NOMO-1 (cell line): ENCODE measurements around the gene LRRC4C.
"Not testable (repeated sequence)": the region's sequence is repeated elsewhere in the genome, so short reads cannot be mapped to it uniquely, and the experiment has no call there.

Experiments used
- DNase-seq, 2 experiments: peaks; one replicate each; lab custom pipeline; 2025; ENCODE audit not compliant: unreplicated experiment in 2 of 2; lab: John Stamatoyannopoulos, UW

LRRC4C gene

DNA sequence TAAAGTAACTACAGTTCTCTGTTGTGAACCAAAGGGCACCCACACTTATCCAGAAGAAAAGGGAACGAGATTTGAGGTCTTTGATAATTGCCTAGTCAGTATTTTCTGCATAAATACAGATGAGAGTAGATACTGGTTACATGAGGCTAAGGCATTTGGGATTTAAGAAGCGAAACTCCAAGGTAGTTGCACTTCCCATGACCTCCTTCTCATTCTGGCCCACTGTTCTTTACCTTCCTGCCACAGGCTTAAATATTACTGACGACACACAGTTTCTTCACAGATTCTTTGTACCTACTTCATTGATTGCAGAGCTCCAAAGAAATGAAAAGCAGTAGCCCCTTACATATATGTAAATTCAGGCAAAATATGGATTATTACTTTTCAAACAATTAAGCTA lies 915.3 kb downstream of the LRRC4C start:
- DNase-seq: no peak

DNA sequence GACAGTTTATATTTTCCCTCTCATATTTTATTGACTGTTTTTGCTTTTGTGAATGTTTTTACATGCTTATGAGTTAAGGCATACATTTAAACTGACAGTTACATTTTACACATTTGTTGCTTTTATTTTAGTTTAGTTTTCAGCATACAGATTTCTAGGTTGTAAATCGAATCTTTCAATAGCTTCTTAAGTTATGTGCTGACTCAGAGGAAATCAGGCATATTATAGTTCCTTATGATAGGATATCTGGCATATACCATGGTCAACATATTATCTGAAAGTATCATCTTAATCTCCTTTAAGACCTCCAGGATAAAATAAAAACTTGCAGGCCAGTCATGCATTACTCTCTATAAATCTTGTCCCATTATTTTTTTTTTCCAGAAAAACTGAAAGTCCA lies 916.6 kb downstream of the LRRC4C start:
- DNase-seq: no peak

DNA sequence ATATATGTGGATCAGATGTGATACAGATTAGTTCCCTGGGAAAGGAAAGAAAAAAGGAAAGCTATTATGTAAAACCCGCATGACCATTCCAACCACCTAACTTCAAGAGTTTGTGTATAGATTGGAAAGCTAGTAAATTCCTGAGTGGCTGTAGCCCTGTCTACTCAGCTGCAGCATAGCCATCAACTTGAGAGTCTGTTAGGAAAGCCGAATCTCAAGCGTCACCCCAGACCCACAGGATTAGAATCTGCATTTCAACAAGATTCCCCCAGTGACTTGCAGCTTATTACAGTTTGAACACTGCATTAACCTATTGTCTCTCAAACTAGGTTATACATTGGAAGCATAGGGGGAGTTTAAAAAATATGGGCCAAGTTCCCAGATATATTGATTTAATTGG lies 921.7 kb downstream of the LRRC4C start:
- no peak for DNase-seq

DNA sequence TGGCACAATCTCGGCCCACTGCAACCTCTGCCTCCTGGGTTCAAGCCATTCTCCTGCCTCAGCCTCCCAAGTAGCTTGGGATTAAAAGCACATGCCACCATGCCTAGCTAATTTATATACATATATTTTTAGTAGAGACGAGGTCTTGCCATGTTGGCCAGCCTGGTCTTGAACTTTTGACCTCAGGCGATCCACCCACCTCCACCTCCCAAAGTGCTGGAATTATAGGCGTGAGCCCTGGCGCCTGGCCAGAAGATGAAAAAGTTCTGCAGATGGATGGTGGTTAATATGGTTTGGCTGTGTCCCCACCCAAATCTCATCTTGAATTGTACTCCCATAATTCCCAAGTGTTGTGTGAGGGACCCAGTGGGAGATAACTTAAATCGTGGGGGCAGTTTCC lies 937.4 kb downstream of the LRRC4C start:
- not testable (repeated sequence) for DNase-seq

DNA sequence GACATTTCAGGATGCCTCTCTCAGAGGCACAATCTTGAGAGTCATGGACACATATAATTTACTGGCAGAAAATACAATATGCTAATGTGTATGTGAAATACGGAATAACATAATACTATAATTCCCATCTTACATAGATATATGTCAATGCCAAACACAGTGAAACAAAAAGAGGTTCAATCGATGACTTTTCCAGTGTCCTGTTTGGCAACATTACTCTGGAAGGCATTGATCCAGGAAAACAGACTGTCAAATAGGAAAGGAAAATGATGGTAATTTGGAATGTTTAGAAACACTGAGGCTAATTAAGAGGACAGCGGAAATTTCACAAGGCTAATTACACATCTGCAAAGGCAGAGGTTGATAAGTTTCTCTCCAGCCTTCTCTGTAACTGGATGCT lies 942.3 kb downstream of the LRRC4C start:
- no peak for DNase-seq

DNA sequence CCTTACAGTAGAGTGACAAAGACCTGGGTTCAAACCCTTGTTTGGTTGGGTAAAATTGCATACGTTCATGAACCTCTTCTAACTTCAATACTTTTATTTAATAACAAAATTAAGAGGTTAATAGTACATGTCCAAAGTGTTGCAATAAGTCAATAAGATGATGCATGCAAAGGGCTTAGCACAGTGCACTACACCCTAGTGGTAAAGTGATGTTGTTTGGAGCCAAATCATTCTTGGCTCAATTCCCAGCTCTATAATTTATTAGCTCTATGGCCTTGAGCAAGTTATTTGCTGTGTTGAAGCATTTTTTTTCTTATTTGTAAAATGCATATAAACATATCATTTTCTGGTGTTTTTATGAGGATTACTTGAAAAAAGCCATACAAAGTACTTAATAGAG lies 945.3 kb downstream of the LRRC4C start:
- no peak for DNase-seq

DNA sequence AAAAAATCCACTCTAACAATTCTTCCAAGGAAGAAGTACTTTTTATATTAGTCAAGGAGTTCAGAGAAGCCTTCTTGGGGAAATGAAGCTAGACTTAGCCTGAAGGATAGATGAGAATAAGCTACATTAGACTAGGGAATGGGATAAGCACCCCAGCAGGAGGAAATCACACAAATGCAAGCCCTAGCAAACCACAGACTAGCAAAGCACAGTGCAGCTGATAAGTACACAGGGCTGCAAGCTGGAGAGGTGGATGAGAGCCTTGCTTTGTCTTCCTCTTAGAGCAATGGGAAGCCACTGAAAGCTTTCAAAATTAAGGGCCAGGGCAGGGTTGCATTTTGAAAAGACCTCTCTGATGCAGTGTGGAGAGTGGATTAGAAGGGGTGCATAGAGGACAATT lies 946.2 kb downstream of the LRRC4C start:
- no peak for DNase-seq

DNA sequence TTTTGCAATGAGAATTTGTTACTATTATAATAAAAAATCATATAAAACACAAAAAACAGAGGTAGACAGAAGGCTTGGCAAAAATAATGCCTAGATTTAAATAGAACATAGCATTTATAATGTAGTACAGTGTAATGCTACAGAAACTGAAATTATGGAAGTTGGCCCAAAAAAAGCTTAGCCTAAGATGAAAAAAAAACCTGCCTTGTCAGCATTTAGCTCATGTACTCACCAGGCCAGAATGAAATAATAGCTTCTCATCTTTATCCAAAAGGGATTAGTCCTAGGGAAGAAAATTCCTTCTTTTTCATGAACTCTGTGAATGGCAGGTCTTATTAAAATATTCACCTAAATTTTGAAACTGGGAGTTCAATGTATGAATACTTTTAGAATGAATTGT lies 951.1 kb downstream of the LRRC4C start:
- DNase-seq: no peak

DNA sequence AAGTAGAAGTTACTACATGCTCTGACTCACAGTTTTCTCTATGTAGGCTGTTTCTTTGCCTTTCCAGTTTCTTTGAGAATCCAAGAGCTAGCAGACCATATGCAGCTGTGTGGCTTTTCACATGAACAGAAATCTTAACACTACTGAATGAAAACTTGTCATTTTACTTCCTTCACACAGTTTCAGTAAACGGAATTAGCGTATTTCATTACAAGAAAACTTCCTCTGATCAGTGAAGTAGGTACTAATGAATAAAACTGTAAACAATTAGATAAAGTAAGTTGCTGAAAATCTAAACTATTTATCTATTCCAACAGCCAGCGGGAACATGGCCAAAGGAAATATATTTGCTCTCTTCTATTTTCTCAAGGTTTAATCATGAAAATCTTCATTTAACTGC lies 953.2 kb downstream of the LRRC4C start:
- no peak for DNase-seq

DNA sequence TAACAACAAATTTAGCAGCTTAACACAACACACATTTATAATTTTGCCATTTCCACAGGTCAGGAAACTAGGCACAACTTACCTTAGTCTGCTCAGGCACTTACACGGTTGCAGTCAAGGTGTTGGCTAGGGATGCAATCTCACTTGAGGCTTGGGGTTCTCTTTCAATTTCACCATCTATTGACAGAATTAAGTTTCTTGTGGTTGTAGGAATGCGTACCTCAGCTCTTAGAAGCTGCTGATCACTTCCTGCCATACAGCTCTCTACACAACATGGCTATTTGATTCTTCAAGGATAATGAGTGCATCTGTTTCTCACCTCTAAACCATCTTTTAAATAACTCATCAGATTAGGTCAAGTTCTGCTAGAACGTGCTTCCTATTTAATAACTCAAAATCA lies 968.1 kb downstream of the LRRC4C start:
- no peak for DNase-seq

DNA sequence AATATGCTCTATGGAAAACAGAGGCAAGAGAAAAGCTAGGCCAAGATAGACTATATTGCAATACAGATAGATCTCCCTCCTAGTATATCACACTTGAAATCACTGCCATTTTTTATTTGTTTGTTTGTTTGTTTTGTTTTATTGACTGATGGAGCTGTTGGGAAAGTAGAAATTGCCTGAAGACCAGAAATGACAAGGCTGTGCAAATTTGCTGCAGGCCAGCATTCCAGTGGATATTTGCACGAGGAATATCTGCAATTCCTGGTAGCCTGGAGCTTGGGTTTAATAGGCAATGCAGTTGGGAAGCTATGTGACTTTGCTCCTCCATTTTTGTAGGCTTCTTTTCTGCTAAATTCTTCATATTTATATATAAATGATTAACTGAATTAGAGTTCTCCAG lies 991.7 kb downstream of the LRRC4C start:
- no peak for DNase-seq

DNA sequence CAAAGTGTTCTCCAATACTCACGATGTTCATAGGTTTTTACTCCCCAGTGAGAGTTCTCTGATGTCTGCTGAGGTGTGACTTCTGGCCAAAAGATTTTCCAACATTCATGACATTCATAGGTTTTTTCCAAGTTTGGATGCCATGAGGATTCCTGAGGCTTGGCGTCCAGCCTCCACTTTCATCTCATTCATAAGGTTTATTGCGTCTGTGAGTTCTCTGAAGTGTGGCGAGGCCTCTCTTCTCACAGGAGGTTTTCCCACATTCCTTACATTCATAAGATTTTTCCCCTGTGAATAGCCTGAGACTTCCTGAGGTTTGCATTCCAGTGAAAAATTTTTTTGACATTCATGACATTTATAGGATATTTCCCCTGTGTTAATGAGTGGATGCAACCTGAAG lies 1014.1 kb downstream of the LRRC4C start:
- no peak for DNase-seq

DNA sequence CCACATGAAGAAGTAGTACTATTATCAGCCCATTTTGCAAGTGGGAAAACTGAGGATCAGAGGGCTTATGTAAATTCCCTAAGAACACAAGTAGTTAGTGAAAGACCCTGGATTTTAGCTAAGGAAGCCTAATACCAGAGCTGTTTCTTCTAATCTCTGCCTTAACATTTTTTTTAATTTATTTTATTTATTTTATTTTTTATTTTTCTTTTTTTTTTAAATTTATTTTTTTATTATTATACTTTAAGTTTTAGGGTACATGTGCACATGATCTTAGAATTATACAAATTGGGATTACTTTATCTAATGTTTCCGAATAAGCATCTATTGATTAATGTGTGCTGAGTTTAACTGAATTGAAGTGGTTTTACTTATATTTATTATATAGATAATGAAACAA lies 1015.3 kb downstream of the LRRC4C start:
- DNase-seq: no peak

DNA sequence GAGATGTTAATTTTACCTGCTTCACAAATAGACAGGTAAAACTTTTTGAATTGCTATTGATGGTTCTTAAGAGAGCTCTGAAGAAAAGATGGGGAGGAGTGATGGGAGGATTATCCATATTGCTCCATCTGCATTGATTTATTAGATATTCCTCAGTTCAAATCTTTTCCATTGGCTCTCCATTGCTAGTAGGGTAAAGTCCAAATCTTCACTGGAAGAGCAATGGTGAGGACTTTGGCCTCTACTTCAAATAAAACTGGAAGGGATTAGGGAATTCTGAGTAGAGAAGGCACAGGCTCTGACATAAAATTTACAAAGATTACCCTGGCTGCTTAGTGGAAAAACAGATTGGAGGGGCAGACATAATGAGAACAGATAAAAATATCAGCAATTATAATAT lies 1024.1 kb downstream of the LRRC4C start:
- DNase-seq: no peak

DNA sequence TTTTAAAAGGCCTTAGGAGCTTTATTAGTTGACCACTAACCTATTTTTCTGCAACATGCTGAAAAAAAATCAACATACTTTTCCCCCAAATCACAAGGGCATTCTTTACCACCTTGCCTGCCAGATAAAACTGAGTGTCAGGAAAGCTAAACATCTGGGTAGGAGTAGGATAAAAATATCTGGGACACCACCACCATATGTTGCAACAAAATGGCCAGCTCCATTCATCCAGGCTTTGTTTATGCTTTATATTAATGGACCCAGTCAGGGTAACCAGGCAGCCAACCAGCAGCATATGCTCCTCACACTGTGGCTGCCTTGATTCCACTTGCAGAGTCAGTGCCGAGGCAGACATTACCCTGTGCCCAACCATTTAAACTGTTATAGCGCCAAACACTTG lies 1024.5 kb downstream of the LRRC4C start:
- no peak for DNase-seq

DNA sequence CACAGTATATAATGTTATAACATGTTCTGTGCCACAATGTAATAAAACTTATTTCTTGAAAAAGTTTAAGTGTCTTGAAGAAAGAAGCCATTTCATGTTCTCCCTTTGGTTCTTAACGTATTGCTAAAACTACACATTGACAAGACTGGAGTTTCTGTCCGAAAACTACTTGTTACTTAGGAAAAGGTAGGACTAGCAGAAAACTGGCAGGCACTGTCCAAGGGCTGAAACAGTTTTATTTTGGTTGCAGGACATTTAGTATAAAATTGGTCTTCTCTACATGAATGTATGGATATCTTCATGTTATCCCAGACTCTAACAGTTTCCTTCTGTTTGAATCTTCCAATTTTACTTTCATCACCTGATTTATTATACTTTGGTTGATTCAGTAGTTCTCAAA lies 1027.1 kb downstream of the LRRC4C start:
- no peak for DNase-seq

DNA sequence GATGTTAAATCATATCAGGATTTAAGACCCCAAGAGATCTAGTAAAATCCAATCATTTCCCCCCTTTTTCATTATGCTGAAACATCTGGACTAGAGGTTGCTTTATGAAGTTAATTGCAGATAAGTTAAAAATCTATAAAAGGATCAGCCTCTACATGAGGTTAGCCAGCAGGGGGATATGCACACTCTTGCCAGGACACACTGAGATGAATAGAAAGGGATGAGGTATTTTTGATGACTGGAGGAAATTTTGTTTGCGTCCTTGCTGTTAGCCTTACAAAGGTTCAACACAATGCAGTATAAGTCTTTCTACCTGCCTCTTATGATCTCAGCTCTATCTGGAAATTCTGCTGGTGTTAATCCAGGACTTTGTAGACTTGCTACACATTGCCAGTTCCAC lies 1034.3 kb downstream of the LRRC4C start:
- no peak for DNase-seq

DNA sequence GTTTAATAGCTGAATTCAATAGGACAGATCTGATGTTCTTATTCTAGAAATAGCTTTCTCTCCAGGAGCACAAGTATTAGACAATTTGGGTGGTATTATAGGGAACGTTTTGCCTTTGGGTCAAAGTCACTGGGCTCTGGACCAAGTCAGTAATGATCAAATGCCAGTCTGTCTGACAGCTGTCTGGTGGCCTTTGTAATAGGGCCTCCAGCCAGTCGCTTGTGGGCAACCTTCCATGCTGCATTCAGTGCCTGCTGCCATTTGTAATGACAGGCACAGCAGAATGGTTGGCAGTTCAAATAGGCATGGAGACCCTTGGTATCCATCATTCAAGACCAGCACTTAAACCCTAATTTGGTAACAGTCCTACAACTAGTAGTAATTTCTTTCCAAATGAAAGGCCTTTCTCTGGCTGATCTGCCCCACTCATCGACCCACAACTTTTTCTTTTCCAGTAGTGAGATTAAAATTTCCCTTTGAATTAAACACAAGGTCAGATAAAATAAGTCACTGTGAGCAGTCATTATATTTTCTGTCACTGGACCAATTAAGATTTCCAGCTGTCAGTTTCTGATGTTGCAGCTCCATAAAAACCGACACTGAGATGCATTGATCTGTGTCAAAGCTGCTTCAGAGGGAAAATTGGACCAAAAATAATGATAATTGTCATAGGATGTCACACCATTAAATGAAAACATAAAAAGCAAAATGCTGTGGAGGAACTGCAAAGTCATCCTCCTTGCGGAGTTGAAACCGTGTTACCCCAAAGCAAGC lies 1038.1 kb downstream of the LRRC4C start:
- DNase-seq: no peak

DNA sequence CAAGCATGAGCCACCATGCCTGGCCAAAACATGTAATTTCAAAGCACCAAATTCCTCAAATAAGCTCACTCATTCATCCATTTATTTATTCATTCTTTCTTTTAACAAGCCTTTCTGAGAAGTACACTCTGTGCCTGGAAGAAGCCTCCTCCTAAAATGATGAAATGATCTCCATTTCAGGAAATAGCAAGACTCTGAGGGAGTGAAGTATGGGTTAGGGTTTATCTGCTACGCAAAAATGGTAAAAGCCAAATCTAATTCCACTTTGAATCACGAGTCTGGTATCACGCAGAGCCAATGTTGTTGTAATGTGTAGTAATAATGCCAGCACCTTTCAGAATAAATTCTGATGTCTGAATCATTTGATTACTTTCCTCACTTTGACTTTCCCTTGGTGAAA lies 1041.8 kb downstream of the LRRC4C start:
- DNase-seq: no peak

DNA sequence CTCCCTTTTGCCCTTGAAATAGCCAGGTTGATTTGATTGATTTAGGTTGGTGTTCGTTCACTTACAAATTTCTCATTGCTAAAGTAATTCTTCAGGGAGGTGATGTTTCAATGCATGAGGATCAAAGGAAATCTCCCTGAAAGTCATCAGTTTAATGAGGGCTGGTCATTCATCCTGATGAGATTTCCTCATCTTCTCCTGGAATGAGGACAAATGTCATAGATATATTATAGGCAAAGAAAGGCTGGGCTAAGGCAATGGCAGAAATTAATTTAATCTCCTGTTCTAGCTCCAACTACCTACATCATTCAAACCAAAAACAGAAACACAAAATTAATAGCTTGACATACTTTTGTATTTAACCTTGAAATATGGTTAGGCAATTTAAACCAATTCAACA lies 1052.1 kb downstream of the LRRC4C start:
- DNase-seq: no peak

DNA sequence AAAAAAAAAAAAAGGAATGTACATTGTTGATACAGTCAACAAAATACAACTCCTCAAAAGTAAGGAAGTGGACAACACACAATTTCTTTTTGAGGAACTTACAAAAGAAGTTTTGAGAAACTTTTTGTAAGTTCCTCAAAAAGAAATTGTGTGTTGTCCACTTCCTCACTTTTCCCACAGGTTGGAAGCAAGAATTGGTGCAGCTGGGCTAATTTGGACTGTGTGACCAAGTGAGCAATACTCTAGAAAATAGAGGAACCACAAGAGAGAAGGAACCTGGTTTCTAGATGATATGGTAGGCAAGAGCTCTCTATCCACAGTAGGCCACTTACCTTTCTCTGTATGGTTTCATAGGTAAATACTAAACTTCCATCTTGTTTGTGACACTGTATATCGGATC lies 1053.8 kb downstream of the LRRC4C start:
- peak in 1 of 2 experiments; percentile 35 for DNase-seq

DNA sequence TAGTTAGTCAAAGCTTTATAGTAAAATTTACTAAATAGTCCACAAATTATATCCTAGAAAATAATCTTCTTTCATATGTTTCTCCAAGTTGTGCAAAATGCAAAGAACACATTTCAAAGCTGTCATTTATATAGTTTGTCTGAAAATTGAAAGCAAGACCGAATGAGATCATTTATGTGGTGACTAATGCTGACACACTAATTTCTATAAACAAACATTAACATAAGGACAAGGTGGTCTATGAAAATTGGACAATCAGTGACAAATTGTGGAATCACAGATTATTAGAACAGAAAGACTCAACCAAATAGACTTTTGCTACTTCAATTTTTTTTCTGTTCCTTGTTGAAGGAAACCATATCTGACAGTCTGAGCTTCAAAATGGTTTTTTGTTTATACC lies 1056.1 kb downstream of the LRRC4C start:
- no peak for DNase-seq
